Kidney (tissue), 14 donors: ENCODE data around the gene PHKA2. TPM values are rescaled to one million over a fixed set of nuclear protein-coding genes. Genes with fewer than 3 reads are reported as not detected.

Experiments
- DNase-seq, 5 donors: peaks; one replicate each; pipeline ENCODE4 v3.0.0-alpha.2; 2013 to 2020
- FAIRE-seq: peaks from 2 replicates; lab custom pipeline; 2012; peaks lifted over from hg19 to GRCh38; lab: Jason Lieb, UNC
- H3K27ac ChIP-seq, 2 donors: one replicate each; pipeline ENCODE4 v1.7.0; 2013; ENCODE audit warnings: low read depth in 2 of 2, low read length in 2 of 2, inconsistent platforms in 1 of 2
- H3K27me3 ChIP-seq: one replicate; pipeline ENCODE4 v1.7.1; 2013; ENCODE audit warnings: low read length, inconsistent platforms; ENCODE audit not compliant: control insufficient read depth, insufficient read depth
- H3K36me3 ChIP-seq, 3 donors: one replicate each; pipeline versions ENCODE4 v1.7.0 to v1.7.1; 2013; ENCODE audit warnings: low read length in 3 of 3, control low read depth in 1 of 3, inconsistent platforms in 1 of 3; ENCODE audit not compliant: insufficient read depth in 3 of 3, control insufficient read depth in 2 of 3
- H3K4me1 ChIP-seq, 3 donors: one replicate each; pipeline versions ENCODE4 v1.7.0 to v1.7.1; 2013; ENCODE audit warnings: low read length in 3 of 3, inconsistent platforms in 1 of 3, low read depth in 1 of 3; ENCODE audit not compliant: control insufficient read depth in 2 of 3, insufficient read depth in 2 of 3
- H3K4me3 ChIP-seq, 3 donors: one replicate each; pipeline versions ENCODE4 v1.7.0 to v1.8.1; 2013; ENCODE audit warnings: low read length in 3 of 3, control low read depth in 1 of 3, inconsistent platforms in 1 of 3
- H3K9ac ChIP-seq, 3 donors: one replicate each; pipeline versions ENCODE4 v1.7.0 to v1.7.1; 2013; ENCODE audit warnings: low read length in 3 of 3, control low read depth in 1 of 3, inconsistent platforms in 1 of 3
- H3K9me3 ChIP-seq, 3 donors: one replicate each; pipeline versions ENCODE4 v1.7.0 to v1.7.1; 2013; ENCODE audit warnings: low read length in 3 of 3, control low read depth in 1 of 3, inconsistent platforms in 1 of 3; ENCODE audit not compliant: control insufficient read depth in 2 of 3, insufficient read depth in 1 of 3
- intact Hi-C: fragments of 100-400 bp; cut with DNase I; formaldehyde crosslinking; loops from one replicate; pipeline ENCODE4 v1.11.1; 2022
- polyA plus RNA-seq: library from polyadenylated mRNA; stranded (reverse); fragments of 350-450 nt; fragmentation: Illumina TruSeq; extraction: RNeasy Lipid Tissue Mini Kit (QIAGEN cat#74804); gene quantifications from one replicate; pipeline ENCODE4 v1.2.3, GENCODE V29; 2014; ENCODE audit warnings: low read depth, low replicate concordance; ENCODE audit not compliant: insufficient read depth
- total RNA-seq: library from RNA; stranded (reverse); fragmentation: NEBNext Ultra II Directional; extraction: Animal tissue kit (Norgen Biotek cat#: 25700); gene quantifications from one replicate; pipeline ENCODE4 v1.2.1, GENCODE V29; 2021
- TF ChIP-seq, protein P1 (sequence below): IDR thresholded peaks from 3 replicates; pipeline ENCODE4 v1.5.1; 2012; ENCODE audit warnings: mild to moderate bottlenecking, moderate library complexity, borderline replicate concordance; ENCODE audit not compliant: insufficient read depth; ENCODE audit errors: extremely low read depth
- donor health status: control.
- donor health status: control.
- donor health status: control.
- donor health status: control.
- donor health status: control.
- donor health status: DM: yes; HTN: yes; CAD: no.
- donor health status: Normal renal cell carcinoma (clear cell type).

PHKA2 gene
- total and polyA plus RNA-seq, 2 donors from 2014 or later, result 14.7 to 26.3 TPM

DNA sequence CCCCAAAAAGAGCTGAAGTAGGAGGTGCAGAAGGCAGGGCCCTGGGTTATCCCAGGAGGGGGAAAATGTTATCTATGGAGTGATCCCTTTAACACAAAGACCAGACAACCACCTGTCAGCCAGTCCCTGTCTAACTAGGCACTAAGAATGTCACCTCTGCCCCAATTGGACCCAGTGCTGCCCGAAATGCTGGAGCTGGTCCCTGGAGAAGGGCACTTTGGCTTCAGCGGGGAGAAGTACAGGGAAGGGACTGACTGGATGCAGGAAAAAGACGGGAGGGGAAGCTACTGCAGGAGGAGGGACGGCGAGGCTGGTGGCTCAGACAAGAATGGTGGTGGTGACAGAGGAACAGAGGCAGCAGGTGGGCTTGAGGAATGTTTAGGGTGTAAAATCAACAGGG is 17.3 kb downstream of the PHKA2 start:
- no peak for FAIRE-seq

DNA sequence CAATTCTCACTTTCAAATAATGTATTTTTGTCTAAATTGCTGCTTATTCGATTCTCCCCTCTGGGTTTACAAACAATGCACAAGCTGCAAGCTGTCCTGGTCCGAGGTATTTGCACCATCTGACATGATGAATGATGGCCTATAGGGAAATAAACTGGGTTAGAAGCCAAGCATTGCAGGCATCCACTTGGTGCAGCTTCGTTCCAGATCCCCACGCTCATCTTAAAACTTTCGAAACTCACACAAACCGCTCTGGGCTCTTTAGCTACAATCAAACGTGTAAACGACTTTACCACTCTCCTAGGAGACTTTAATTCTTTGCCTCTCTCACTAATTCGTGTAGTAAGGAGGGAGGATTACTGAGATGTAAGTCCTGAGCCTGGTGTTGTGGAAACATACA is 19.0 kb downstream of the PHKA2 start:
- FAIRE-seq (no peak), DNase-seq (peak in 1 of 5 donors; percentile 32)
- no peaks in the 10 kb centered on the region for H3K4me1 ChIP-seq
- intact Hi-C loops, result no loop called here
- H3K36me3 ChIP-seq, result no peaks in the 10 kb centered on the region
- no peak overlapping the region for H3K9ac ChIP-seq
- peaks cover 0 to 2% (median 0%) of the 10 kb centered on the region in 3 donors for H3K9me3 ChIP-seq
- no peak overlapping the region for H3K27ac ChIP-seq
- H3K27me3 ChIP-seq, result peaks cover 2% of the 10 kb centered on the region
- H3K4me3 ChIP-seq, result no peak overlapping the region
- TF ChIP-seq, protein P1, sequence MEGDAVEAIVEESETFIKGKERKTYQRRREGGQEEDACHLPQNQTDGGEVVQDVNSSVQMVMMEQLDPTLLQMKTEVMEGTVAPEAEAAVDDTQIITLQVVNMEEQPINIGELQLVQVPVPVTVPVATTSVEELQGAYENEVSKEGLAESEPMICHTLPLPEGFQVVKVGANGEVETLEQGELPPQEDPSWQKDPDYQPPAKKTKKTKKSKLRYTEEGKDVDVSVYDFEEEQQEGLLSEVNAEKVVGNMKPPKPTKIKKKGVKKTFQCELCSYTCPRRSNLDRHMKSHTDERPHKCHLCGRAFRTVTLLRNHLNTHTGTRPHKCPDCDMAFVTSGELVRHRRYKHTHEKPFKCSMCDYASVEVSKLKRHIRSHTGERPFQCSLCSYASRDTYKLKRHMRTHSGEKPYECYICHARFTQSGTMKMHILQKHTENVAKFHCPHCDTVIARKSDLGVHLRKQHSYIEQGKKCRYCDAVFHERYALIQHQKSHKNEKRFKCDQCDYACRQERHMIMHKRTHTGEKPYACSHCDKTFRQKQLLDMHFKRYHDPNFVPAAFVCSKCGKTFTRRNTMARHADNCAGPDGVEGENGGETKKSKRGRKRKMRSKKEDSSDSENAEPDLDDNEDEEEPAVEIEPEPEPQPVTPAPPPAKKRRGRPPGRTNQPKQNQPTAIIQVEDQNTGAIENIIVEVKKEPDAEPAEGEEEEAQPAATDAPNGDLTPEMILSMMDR, result no peak

More for the DNA sequence above, 17.3 kb downstream of the PHKA2 start:
- H3K36me3 ChIP-seq, result no peaks in the 10 kb centered on the region
- no peaks in the 10 kb centered on the region for H3K4me1 ChIP-seq
- H3K9ac ChIP-seq, result no peak overlapping the region
- peaks cover 0 to 2% (median 0%) of the 10 kb centered on the region in 3 donors for H3K9me3 ChIP-seq
- H3K4me3 ChIP-seq, result no peak overlapping the region
- intact Hi-C loops, result no loop called here
- H3K27me3 ChIP-seq, result peaks cover 2% of the 10 kb centered on the region
- DNase-seq, result no peak
- no peak overlapping the region for H3K27ac ChIP-seq
- TF ChIP-seq, protein P1, result no peak

DNA sequence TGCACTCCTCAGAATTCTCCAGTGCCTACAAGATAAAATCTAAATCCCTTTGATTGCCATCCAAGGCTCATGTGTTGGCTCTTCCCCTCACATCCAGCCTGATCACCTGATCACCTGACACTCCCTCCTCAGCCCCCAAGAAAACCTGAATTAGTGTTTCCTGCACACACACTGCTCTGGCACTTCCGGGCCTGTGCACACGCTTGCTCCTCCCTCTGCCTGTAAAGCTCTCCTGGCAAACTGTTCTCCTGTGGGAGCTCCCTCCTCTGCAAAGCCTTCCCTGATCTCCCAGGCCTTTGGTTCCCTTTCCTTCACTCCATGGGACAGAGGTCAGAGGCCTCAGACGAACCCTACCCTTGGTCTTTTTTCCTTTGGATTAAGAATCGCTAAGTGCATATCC is 19.9 kb downstream of the PHKA2 start:
- peaks cover 0 to 2% (median 0%) of the 10 kb centered on the region in 3 donors for H3K9me3 ChIP-seq
- TF ChIP-seq, protein P1, result no peak
- no peak overlapping the region for H3K4me3 ChIP-seq
- no peak overlapping the region for H3K9ac ChIP-seq
- peaks cover 2% of the 10 kb centered on the region for H3K27me3 ChIP-seq
- intact Hi-C loops, result no loop called here
- no peaks in the 10 kb centered on the region for H3K4me1 ChIP-seq
- DNase-seq (peak in 2 of 5 donors; percentile 14 to 25), FAIRE-seq (no peak)
- no peak overlapping the region for H3K27ac ChIP-seq
- no peaks in the 10 kb centered on the region for H3K36me3 ChIP-seq

DNA sequence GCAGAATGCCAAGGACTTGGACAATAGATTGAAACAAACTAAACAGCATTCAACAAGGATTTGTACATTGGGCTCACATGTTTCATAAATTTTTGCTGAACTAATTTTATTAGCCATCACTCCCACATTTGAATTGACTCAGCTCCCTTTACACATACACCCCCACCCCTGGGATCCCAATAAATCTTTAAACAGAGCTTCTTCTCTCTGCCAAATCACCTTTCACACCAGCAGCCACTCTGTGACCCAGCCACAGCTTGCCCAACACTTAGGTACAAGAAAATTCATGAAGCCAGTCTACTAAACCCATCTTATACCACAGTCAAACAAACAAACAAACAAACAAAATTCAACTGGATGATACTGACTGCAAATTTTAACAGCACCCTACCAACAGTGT is 21.6 kb downstream of the PHKA2 start:
- intact Hi-C loops, result no loop called here
- Histone ChIP-seq H3K27me3 (peaks cover 2% of the 10 kb centered on the region), H3K27ac (no peak overlapping the region), H3K4me3 (no peak overlapping the region), H3K9ac (no peak overlapping the region), H3K36me3 (no peaks in the 10 kb centered on the region), H3K4me1 (no peaks in the 10 kb centered on the region), H3K9me3 (peaks cover 0 to 2% (median 0%) of the 10 kb centered on the region in 3 donors)
- no peak for FAIRE-seq
- no peak for DNase-seq
- TF ChIP-seq, protein P1, result no peak
